DND-41 (cell line): ENCODE results near the gene SLFN13.

ENCODE experiments used
- EZH2 ChIP-seq: IDR thresholded peaks from 3 replicates; pipeline ENCODE4 v1.6.1; 2012; ENCODE audit warnings: borderline replicate concordance, low read depth, mild to moderate bottlenecking, moderate library complexity, low read length, inconsistent platforms; ENCODE audit not compliant: severe bottlenecking
- TF ChIP-seq, protein P1 (sequence below): IDR thresholded peaks from 2 replicates; pipeline ENCODE4 v1.5.1; 2012; ENCODE audit warnings: borderline replicate concordance, low read length, moderate library complexity, mild to moderate bottlenecking; ENCODE audit not compliant: poor library complexity, severe bottlenecking; ENCODE audit errors: extremely low read depth

- TF ChIP-seq, protein P1, sequence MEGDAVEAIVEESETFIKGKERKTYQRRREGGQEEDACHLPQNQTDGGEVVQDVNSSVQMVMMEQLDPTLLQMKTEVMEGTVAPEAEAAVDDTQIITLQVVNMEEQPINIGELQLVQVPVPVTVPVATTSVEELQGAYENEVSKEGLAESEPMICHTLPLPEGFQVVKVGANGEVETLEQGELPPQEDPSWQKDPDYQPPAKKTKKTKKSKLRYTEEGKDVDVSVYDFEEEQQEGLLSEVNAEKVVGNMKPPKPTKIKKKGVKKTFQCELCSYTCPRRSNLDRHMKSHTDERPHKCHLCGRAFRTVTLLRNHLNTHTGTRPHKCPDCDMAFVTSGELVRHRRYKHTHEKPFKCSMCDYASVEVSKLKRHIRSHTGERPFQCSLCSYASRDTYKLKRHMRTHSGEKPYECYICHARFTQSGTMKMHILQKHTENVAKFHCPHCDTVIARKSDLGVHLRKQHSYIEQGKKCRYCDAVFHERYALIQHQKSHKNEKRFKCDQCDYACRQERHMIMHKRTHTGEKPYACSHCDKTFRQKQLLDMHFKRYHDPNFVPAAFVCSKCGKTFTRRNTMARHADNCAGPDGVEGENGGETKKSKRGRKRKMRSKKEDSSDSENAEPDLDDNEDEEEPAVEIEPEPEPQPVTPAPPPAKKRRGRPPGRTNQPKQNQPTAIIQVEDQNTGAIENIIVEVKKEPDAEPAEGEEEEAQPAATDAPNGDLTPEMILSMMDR: no peak
- TF ChIP-seq EZH2: no peak
These were observed 11.8 kb upstream of the SLFN13 start for GRCh38 chr17:35460354-35460851.
